ENCODE measurements around the gene FBXO11. TPM values are rescaled to one million over a fixed set of nuclear protein-coding genes. Genes with fewer than 3 reads are reported as not detected.

The FBXO11 gene
- polyA plus RNA-seq, 1 of the 3 experiments (the other 2 are of a cell fraction): 26.6 TPM

- POLR2A ChIA-PET: no interaction called here
- Histone ChIP-seq H3K9ac (no peak overlapping the region), H3F3A (replicated peaks; ENCODE audit: insufficient read depth) (peaks cover 10% of the 10 kb centered on the region), H3K4me1 (ENCODE audit: control insufficient read depth in 1 of 2, insufficient read depth in 2 of 2, low read depth in 1 of 2, low read length in 1 of 2) (peaks cover 0 to 2% of the 10 kb centered on the region in 2 experiments; a peak in 1 of 4 replicates), H3K4me2 (no peak overlapping the region), H3K9me2 (no peaks in the 10 kb centered on the region), H3K27ac (ENCODE audit: low read depth in 2 of 2, low read length in 1 of 2) (no peak overlapping the region), H4K20me1 (ENCODE audit: insufficient read depth) (peaks cover 50% of the 10 kb centered on the region), H2AFZ (ENCODE audit: low read depth) (no peak overlapping the region), H3K9me3 (no peaks in the 10 kb centered on the region), H3K79me2 (ENCODE audit: insufficient read depth) (peaks cover 68% of the 10 kb centered on the region), H3K4me3 (ENCODE audit: low read depth in 2 of 2, low read length in 1 of 2) (no peak overlapping the region), H3K27me3 (ENCODE audit: insufficient read depth) (no peaks in the 10 kb centered on the region), H3K36me3 (replicated peaks in 1 of 2; ENCODE audit: control insufficient read depth in 1 of 2, insufficient read depth in 2 of 2, low read length in 1 of 2) (peaks cover 39 to 61% of the 10 kb centered on the region in 2 experiments)
- no peak for DNase-seq
- WGBS (ENCODE audit: low lambda C conversion rate): 95% methylated on average over 4 of the region's 4 CpGs
- CTCF ChIA-PET: interaction anchor here (1.2 to 2.2 kb wide), 3 partner anchors 68 to 268 kb away, joined by 3 to 7 read pairs (median 4); no protein-coding TSS in a partner anchor
- TF ChIP-seq YY1 (IDR thresholded peaks at IDR 0.05; ENCODE audit: low read depth): no peak
- no peak for TF ChIP-seq TCF12 (IDR thresholded peaks at IDR 0.05)
- no peak for TF ChIP-seq EZH2phosphoT487 (IDR thresholded peaks at IDR 0.05; ENCODE audit: borderline replicate concordance, low read depth)
- TF ChIP-seq EP300 (IDR thresholded peaks at IDR 0.05; ENCODE audit: borderline replicate concordance in 1 of 2, low read depth in 1 of 2, low read length in 1 of 2): no peak
- TF ChIP-seq MEF2A (IDR thresholded peaks at IDR 0.05; ENCODE audit: borderline replicate concordance, low read depth): no peak
- no peak for TF ChIP-seq REST (IDR thresholded peaks at IDR 0.05; ENCODE audit: low read depth, low read length)
- no peak for TF ChIP-seq CTCF (IDR thresholded peaks at IDR 0.05)
- TF ChIP-seq NFIC (IDR thresholded peaks at IDR 0.05; ENCODE audit: borderline replicate concordance): no peak
- no peak for TF ChIP-seq MXI1 (IDR thresholded peaks at IDR 0.05; ENCODE audit: low read depth, low read length)
- no peak for TF ChIP-seq JUND (IDR thresholded peaks at IDR 0.05)
- no peak for TF ChIP-seq SIN3A (IDR thresholded peaks at IDR 0.05; ENCODE audit: borderline replicate concordance, low read depth, low read length)
- TF ChIP-seq RAD21 (IDR thresholded peaks at IDR 0.05; ENCODE audit: low read length): no peak
- no peak for TF ChIP-seq IRF3 (IDR thresholded peaks at IDR 0.05; ENCODE audit: low read depth, low read length)
- no peak for TF ChIP-seq CHD2 (IDR thresholded peaks at IDR 0.05; ENCODE audit: low read length, partially characterized antibody)
- TF ChIP-seq TEAD4 (IDR thresholded peaks at IDR 0.05; ENCODE audit: borderline replicate concordance, insufficient read depth): no peak
- TF ChIP-seq USF2 (IDR thresholded peaks at IDR 0.05; ENCODE audit: borderline replicate concordance, low read depth, low read length): no peak
These were observed 67.6 kb downstream of the FBXO11 start for GRCh38 chr2:47838686-47839085.

All from SK-N-SH (cell line).